ENCODE data around the gene RNASET2. TPM values are rescaled to one million over a fixed set of nuclear protein-coding genes. Genes with fewer than 3 reads are reported as not detected.

Gene RNASET2
- total RNA-seq, 1 donor from 2014 or later, result 51.9 TPM

GRCh38 chr6:166966268-166966667 is 9.9 kb upstream of the RNASET2 start:
- H3K36me3 ChIP-seq, result no peaks in the 10 kb centered on the region
- TF ChIP-seq, protein P1, sequence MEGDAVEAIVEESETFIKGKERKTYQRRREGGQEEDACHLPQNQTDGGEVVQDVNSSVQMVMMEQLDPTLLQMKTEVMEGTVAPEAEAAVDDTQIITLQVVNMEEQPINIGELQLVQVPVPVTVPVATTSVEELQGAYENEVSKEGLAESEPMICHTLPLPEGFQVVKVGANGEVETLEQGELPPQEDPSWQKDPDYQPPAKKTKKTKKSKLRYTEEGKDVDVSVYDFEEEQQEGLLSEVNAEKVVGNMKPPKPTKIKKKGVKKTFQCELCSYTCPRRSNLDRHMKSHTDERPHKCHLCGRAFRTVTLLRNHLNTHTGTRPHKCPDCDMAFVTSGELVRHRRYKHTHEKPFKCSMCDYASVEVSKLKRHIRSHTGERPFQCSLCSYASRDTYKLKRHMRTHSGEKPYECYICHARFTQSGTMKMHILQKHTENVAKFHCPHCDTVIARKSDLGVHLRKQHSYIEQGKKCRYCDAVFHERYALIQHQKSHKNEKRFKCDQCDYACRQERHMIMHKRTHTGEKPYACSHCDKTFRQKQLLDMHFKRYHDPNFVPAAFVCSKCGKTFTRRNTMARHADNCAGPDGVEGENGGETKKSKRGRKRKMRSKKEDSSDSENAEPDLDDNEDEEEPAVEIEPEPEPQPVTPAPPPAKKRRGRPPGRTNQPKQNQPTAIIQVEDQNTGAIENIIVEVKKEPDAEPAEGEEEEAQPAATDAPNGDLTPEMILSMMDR (IDR thresholded peaks at IDR 0.05), result no peak
- H3K4me1 ChIP-seq, result no peaks in the 10 kb centered on the region
- H3K4me3 ChIP-seq, result no peak overlapping the region
- no peak for DNase-seq (ENCODE audit: low spot score in 2 of 2)
- no peaks in the 10 kb centered on the region for H3K9me3 ChIP-seq
- H3K27me3 ChIP-seq, result no peaks in the 10 kb centered on the region
- H3K27ac ChIP-seq, result no peak overlapping the region
- intact Hi-C loops (cut with DNase I), result no loop called here

GRCh38 chr6:166960609-166960978 is 4.2 kb upstream of the RNASET2 start:
- TF ChIP-seq, protein P1 (IDR thresholded peaks at IDR 0.05), result no peak
- no peak for DNase-seq (ENCODE audit: low spot score in 2 of 2)
- no peaks in the 10 kb centered on the region for H3K27me3 ChIP-seq
- H3K36me3 ChIP-seq, result no peaks in the 10 kb centered on the region
- no peak overlapping the region for H3K27ac ChIP-seq
- intact Hi-C loops (cut with DNase I), result no loop called here
- no peak overlapping the region for H3K4me3 ChIP-seq
- H3K4me1 ChIP-seq, result peaks cover 0 to 1% of the 10 kb centered on the region in 2 donors
- H3K9me3 ChIP-seq, result no peaks in the 10 kb centered on the region

DNA sequence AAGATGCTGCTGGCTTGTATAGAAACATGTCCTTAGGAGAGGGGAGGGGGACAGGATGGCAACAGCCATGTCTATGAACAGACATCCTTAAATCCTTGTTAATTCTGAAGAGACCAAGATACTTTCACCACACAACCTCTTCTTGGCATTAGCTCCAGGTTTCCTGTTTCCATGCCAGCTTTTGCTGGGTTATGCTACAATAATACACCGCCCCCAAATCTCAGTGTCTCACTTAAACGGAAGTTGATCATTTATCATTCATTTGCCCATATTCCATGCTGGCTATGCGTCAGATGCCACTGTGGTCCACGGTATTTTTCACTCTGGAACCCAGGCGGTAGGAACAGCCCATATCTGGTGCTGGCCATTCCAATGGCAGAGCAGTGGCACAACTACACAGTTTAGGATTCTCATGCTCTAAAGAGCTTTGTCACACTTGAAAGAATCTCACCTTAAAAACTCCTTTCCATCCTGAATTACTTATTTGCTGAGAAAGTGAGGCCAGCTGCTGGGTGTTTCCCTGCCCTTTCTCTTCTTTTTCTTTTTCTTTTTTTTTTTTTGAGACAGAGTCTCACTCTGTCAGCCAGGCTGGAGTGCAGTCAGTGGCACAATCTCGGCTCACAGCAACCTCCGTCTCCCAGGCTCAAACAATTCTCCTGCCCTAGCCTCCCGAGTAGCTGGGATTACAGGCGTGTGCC is 3.7 kb upstream of the RNASET2 start:
- no peaks in the 10 kb centered on the region for H3K36me3 ChIP-seq
- H3K4me1 ChIP-seq, result peaks cover 0 to 5% of the 10 kb centered on the region in 2 donors
- TF ChIP-seq, protein P1 (IDR thresholded peaks at IDR 0.05), result no peak
- H3K27ac ChIP-seq, result no peak overlapping the region
- no peaks in the 10 kb centered on the region for H3K9me3 ChIP-seq
- intact Hi-C loops (cut with DNase I), result loop anchor here (10.0 kb wide), 1 partner anchor 575 kb away; the partner anchor contains the start of gene MPC1
- no peak overlapping the region for H3K4me3 ChIP-seq
- DNase-seq (ENCODE audit: low spot score in 2 of 2), result no peak
- H3K27me3 ChIP-seq, result no peaks in the 10 kb centered on the region

GRCh38 chr6:166958926-166959861 is 2.8 kb upstream of the RNASET2 start:
- DNase-seq (ENCODE audit: low spot score in 2 of 2), result no peak
- no peaks in the 10 kb centered on the region for H3K36me3 ChIP-seq
- peaks cover 0 to 5% of the 10 kb centered on the region in 2 donors for H3K4me1 ChIP-seq
- H3K4me3 ChIP-seq, result no peak overlapping the region
- TF ChIP-seq, protein P1 (IDR thresholded peaks at IDR 0.05), result no peak
- H3K9me3 ChIP-seq, result no peaks in the 10 kb centered on the region
- no peaks in the 10 kb centered on the region for H3K27me3 ChIP-seq
- intact Hi-C loops (cut with DNase I), result loop anchor here (10.0 kb wide), 1 partner anchor 574 kb away; the partner anchor contains the start of gene MPC1
- peak overlapping the region in 1 of 2 donors; percentile 31 for H3K27ac ChIP-seq

GRCh38 chr6:166957805-166958076 is 1.4 kb upstream of the RNASET2 start:
- no peak for DNase-seq (ENCODE audit: low spot score in 2 of 2)
- no peaks in the 10 kb centered on the region for H3K27me3 ChIP-seq
- peak overlapping the region in 1 of 2 donors; percentile 88 for H3K4me3 ChIP-seq
- intact Hi-C loops (cut with DNase I), result loop anchor here (2.0 to 10.0 kb wide), 2 partner anchors 331 to 573 kb away; partner anchors contain the start of genes MPC1 and RPS6KA2
- TF ChIP-seq, protein P1 (IDR thresholded peaks at IDR 0.05), result no peak
- H3K9me3 ChIP-seq, result no peaks in the 10 kb centered on the region
- no peaks in the 10 kb centered on the region for H3K36me3 ChIP-seq
- H3K27ac ChIP-seq, result peak overlapping the region in 1 of 2 donors; percentile 86
- peaks cover 0 to 5% of the 10 kb centered on the region in 2 donors for H3K4me1 ChIP-seq
